Lower leg skin (tissue), 3 donors: ENCODE results near the gene ARID3B.

Experiments used
- POLR2A ChIP-seq, 2 donors: fragments of 450-650 bp; IDR thresholded peaks; one replicate each; pipeline ENCODE4 v1.6.1; 2016 to 2017; ENCODE audit warnings: antibody characterized with exemption in 2 of 2, mild to moderate bottlenecking in 1 of 2, moderate library complexity in 1 of 2
- TF ChIP-seq, protein P1 (sequence below), 3 donors: fragments of 450-650 bp; IDR thresholded peaks; one replicate each; pipeline ENCODE4 v1.5.1; 2016; ENCODE audit warnings: antibody characterized with exemption in 3 of 3, mild to moderate bottlenecking in 3 of 3, moderate library complexity in 2 of 3

DNA sequence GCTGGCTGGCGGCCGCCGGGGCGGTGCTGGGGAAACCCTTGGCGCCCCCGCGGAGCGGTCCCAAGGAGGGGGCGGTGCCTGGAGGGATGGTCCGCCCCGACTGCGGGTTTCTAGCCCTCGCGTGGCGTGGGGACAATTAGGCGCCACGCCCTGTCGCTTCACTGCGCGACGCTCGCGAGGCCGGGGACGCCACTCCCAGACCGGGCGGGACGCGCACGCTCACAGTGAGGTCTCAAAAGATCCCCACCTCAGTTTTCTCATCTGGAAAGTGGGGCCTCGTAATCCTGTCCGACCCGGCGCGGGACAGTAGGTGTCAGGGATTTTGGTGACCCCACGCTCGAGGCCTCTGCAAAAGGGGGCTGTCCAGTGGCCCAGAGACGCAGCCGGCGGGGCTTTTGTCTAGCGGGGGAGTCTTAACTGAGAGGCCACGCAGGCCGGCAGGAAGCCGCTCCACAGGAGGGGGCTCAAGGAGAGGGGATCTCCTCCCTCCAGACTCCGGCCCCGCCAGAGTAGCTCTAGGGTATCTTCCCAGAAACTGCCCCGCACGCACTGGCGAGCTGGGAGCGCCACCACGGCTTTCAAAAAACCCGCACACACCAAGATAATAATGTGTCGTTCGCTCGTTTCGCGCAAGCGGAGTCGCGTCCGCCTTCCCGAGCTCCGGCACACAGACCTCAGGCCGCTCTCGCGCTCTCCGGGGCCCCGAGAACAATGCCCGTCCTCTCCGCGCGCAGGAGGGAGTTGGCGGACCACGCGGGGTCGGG lies 73.9 kb downstream of the ARID3B start:
- TF ChIP-seq, protein P1, sequence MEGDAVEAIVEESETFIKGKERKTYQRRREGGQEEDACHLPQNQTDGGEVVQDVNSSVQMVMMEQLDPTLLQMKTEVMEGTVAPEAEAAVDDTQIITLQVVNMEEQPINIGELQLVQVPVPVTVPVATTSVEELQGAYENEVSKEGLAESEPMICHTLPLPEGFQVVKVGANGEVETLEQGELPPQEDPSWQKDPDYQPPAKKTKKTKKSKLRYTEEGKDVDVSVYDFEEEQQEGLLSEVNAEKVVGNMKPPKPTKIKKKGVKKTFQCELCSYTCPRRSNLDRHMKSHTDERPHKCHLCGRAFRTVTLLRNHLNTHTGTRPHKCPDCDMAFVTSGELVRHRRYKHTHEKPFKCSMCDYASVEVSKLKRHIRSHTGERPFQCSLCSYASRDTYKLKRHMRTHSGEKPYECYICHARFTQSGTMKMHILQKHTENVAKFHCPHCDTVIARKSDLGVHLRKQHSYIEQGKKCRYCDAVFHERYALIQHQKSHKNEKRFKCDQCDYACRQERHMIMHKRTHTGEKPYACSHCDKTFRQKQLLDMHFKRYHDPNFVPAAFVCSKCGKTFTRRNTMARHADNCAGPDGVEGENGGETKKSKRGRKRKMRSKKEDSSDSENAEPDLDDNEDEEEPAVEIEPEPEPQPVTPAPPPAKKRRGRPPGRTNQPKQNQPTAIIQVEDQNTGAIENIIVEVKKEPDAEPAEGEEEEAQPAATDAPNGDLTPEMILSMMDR (IDR thresholded peaks at IDR 0.05) = no peak
- TF ChIP-seq POLR2A (IDR thresholded peaks at IDR 0.05) = no peak
